AG20443 (cell line): Measurements from ENCODE around the gene TINAGL1.

Experiments used
- DNase-seq: peaks from one replicate; pipeline ENCODE4 v3.0.0; 2012; ENCODE audit warnings: low spot score, mixed read lengths

The TINAGL1 gene

DNA sequence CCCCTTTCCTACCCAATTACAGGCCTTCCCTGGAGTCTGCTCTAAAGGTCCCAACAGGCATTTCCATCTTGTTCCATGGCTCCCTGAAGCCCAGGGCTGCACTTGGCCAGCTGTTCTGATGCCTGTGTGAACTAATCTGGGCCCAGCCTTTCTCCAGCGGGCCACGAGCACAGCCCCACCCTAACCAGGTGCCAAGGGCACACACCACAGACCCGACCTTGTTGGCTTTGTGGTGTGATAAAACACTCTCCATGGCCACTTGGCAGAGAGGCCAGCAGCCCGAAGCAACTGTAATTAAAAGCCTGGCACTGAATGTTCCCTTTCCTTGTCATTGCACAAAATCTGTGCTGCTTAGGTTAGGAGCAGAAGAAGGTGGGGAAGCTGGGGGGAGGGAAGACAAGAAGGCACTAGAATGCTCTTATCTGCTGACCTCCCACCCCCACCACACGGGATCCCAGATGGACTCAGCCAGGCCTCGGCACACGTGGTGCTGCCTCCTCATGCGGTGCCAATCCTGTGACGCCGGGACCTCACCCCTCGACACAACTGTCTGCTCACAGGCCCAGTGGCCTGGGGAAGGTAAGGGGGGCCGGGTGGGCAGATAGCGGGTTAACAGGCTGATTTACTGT, 51.1 kb downstream of the TINAGL1 start:
- DNase-seq: no peak

DNA sequence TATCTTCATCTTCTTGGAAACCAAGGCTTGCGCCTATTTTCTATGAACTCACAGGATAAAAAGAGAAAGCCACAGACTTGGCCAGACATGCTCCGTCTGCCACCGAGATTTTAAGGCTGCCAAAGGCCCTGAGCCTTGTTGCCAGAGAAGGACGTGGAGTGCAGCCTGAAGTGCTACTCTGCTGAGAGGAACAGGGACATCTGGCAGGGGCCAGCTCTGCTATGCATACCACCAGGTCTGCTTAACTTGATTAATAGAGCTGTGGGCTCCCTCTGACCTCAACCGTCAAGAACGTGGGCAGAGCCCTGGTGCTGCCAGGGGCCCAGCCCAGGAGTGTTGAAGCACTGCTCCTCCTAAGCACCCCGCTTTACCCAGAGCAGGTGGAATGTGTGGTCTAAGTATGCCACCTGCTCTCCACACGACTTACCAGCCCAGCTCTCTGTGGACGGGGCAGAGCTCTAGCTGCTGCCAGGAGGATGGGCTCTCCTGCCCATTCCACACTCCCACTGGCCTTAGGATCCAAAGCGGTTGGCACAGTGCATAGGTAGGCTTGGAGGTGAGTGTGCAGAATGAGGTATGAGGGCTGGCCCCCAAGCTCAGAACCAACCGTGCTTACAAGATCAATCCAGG, 51.7 kb downstream of the TINAGL1 start:
- peak; percentile 37 for DNase-seq

DNA sequence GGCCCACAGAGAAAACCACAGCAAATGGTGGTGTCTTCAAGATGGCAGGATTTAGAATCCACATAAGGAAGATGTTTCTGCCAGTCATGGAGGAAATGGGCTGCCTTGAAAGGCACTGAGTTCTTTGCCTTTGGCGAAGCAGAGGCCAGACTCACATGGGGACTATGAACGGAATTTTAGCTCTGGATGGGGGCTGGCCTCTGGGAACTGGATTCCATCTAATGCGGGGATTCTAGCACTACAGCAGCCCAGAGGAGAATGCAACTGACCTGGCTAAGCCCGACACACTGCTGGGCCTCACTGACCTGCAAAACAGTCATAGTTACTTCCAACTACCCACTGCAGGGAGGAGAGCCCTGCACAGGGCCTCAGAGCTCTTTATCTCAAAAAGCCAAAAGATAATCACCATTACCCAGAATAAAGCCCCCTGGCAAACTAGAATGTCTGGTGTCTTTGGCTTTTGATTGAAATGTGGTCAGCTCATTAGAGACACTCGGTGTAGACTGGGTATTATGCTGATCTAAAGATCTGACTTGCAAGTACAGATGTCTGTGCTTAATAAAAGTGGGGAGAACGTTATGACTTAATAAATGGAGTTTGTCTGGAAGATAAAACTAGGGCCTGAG, 52.7 kb downstream of the TINAGL1 start:
- no peak for DNase-seq

DNA sequence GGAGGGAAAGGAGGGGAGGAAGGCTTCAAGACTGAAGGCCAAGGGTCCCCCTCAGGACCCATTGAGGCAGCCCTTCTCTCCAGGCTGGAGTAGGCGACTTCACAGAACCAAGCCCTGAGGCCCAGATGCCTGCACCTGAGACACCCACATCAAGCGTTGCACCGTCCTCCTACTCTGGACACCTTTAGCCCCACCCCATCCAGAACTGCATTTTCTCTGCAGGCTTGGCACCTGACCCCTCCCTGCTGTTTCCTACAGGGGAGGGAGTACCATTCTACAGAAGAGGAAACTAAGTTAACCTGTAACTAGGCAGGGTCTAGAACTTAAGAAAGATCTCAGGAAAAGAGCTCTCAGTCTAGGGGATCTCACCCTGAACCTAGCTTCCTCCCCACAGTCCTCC, 56.3 kb downstream of the TINAGL1 start:
- no peak for DNase-seq

DNA sequence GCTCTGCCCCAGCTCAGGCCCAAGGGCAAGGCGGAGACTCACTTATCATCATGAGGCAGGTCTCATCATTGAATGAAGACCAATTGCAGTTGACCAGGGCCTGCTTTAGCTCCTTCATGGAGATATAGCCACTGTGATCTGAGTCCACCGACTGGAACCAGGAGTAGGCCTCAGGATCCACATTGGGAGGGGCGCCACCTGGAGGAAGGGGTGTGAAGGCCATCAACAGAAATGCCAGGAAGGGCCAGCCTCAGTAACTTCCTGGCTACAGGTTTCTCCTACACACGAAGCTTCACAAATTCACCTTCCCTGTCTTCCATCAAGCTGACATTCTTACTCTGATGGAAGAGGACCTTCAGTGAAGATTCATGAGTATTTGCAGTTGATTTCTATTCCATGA, 56.8 kb downstream of the TINAGL1 start:
- no peak for DNase-seq
